ENCODE results near the gene SSMEM1.

GRCh38 chr7:130216025-130216424 is 8.4 kb downstream of the SSMEM1 start:
- TF ChIP-seq, protein P1, sequence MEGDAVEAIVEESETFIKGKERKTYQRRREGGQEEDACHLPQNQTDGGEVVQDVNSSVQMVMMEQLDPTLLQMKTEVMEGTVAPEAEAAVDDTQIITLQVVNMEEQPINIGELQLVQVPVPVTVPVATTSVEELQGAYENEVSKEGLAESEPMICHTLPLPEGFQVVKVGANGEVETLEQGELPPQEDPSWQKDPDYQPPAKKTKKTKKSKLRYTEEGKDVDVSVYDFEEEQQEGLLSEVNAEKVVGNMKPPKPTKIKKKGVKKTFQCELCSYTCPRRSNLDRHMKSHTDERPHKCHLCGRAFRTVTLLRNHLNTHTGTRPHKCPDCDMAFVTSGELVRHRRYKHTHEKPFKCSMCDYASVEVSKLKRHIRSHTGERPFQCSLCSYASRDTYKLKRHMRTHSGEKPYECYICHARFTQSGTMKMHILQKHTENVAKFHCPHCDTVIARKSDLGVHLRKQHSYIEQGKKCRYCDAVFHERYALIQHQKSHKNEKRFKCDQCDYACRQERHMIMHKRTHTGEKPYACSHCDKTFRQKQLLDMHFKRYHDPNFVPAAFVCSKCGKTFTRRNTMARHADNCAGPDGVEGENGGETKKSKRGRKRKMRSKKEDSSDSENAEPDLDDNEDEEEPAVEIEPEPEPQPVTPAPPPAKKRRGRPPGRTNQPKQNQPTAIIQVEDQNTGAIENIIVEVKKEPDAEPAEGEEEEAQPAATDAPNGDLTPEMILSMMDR (conservative IDR thresholded peaks at IDR 0.05; ENCODE audit: low read length) = no peak
- TF ChIP-seq EZH2phosphoT487 (IDR thresholded peaks at IDR 0.05; ENCODE audit: borderline replicate concordance, low read depth, low read length) = no peak
